Thoracic aorta (tissue), 2 donors: Measurements from ENCODE around the gene PPIB. TPM values are rescaled to one million over a fixed set of nuclear protein-coding genes. Genes with fewer than 3 reads are reported as not detected.

ENCODE experiments used
- ATAC-seq: fragments of 150-250 bp; one replicate; pipeline ENCODE4 v1.8.0; 2017; ENCODE audit warnings: low read depth; ENCODE audit not compliant: insufficient number of reproducible peaks, low FRiP score
- DNase-seq: peaks from one replicate; pipeline ENCODE4 v3.0.0-alpha.2; 2020; ENCODE audit warnings: low spot score
- H3K27ac ChIP-seq, 2 donors: fragments of 200-600 bp; sonication (generic); 1 replicate in 1 of 2; 2 replicates in 1 of 2; pipeline ENCODE4 v1.5.1; 2016; ENCODE audit warnings: mild to moderate bottlenecking in 2 of 2, moderate library complexity in 2 of 2
- H3K27me3 ChIP-seq: fragments of 200-600 bp; sonication (generic); replicated peaks from 2 replicates; pipeline ENCODE4 v1.6.0; 2016; ENCODE audit warnings: mild to moderate bottlenecking; ENCODE audit not compliant: insufficient read depth
- H3K36me3 ChIP-seq: fragments of 200-600 bp; sonication (generic); one replicate; pipeline ENCODE4 v1.5.1; 2016
- H3K4me1 ChIP-seq, 2 donors: fragments of 200-600 bp; sonication (generic); 1 replicate in 1 of 2; 2 replicates in 1 of 2; pipeline versions ENCODE4 v1.5.1 to v1.6.0; 2016; ENCODE audit warnings: low read depth in 2 of 2, mild to moderate bottlenecking in 1 of 2; ENCODE audit not compliant: control insufficient read depth in 1 of 2
- H3K4me3 ChIP-seq: fragments of 200-600 bp; sonication (generic); 2 replicates; pipeline ENCODE4 v1.5.1; 2016; ENCODE audit warnings: mild to moderate bottlenecking
- H3K9me3 ChIP-seq: fragments of 200-600 bp; sonication (generic); 2 replicates; pipeline ENCODE4 v1.5.1; 2016
- total RNA-seq, 2 donors: library from RNA; depleted of rRNA; stranded (reverse); fragments of >200 nt; gene quantifications; one replicate each; pipeline versions ENCODE4 v1.1.0 to v1.2.3, GENCODE V29; 2016
- TF ChIP-seq, protein P1 (sequence below): fragments of 200-600 bp; sonication (generic); IDR thresholded peaks from one replicate; pipeline ENCODE4 v1.5.1; 2019; ENCODE audit warnings: antibody characterized with exemption

Gene PPIB
- total RNA-seq, 2 donors from 2014 or later, result 288 to 331 TPM

DNA sequence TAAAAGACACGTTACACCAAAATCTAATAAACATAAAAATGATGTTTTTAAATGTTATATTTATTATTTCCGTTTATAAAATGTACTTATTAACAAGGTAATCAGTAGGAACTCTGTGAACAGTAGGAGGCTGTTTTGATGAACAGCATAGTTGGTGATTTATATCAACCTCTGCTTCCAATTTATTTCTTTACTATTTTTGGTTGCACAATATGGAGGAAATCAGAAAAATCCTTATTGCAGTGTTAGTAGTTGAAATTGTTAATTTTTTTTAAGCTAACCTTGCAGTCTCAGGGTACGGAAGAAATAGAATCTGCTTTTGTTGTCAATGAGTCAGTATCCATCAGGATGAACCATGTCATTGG is 16.3 kb downstream of the PPIB start:
- no peak for DNase-seq
- peaks cover under 1% of the 10 kb centered on the region for H3K27me3 ChIP-seq
- H3K4me3 ChIP-seq, result no peak overlapping the region
- no peak overlapping the region for H3K27ac ChIP-seq
- peaks cover 19% of the 10 kb centered on the region for H3K36me3 ChIP-seq
- TF ChIP-seq, protein P1, sequence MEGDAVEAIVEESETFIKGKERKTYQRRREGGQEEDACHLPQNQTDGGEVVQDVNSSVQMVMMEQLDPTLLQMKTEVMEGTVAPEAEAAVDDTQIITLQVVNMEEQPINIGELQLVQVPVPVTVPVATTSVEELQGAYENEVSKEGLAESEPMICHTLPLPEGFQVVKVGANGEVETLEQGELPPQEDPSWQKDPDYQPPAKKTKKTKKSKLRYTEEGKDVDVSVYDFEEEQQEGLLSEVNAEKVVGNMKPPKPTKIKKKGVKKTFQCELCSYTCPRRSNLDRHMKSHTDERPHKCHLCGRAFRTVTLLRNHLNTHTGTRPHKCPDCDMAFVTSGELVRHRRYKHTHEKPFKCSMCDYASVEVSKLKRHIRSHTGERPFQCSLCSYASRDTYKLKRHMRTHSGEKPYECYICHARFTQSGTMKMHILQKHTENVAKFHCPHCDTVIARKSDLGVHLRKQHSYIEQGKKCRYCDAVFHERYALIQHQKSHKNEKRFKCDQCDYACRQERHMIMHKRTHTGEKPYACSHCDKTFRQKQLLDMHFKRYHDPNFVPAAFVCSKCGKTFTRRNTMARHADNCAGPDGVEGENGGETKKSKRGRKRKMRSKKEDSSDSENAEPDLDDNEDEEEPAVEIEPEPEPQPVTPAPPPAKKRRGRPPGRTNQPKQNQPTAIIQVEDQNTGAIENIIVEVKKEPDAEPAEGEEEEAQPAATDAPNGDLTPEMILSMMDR, result no peak
- ATAC-seq, result no peak
- H3K4me1 ChIP-seq, result peaks cover 6 to 7% of the 10 kb centered on the region in 2 donors
- no peaks in the 10 kb centered on the region for H3K9me3 ChIP-seq

DNA sequence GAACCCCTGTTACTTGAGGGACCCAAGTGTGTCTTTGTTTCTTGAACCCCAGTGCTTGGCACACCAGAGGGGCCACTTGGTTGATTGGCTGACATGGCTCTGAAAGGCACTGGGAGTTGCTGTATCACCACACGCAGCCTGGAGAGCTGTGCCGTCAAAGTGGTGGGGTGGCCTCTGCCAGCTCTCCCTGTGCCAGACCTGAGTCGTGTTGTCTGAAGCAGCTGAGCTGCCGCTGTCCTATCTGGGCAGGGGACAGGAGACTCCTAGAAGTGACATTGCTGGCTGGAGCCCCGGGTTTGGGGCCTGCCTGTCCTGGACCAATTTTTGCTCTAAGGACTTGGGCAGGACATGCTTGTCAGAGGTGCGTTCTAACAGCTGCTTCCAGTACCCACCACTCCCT is 16.8 kb downstream of the PPIB start:
- Histone ChIP-seq H3K4me1 (peaks cover 2 to 3% of the 10 kb centered on the region in 2 donors), H3K27me3 (no peaks in the 10 kb centered on the region), H3K4me3 (no peak overlapping the region), H3K36me3 (peaks cover 23% of the 10 kb centered on the region), H3K9me3 (no peaks in the 10 kb centered on the region), H3K27ac (no peak overlapping the region)
- TF ChIP-seq, protein P1, result no peak
- DNase-seq (no peak), ATAC-seq (no peak)

DNA sequence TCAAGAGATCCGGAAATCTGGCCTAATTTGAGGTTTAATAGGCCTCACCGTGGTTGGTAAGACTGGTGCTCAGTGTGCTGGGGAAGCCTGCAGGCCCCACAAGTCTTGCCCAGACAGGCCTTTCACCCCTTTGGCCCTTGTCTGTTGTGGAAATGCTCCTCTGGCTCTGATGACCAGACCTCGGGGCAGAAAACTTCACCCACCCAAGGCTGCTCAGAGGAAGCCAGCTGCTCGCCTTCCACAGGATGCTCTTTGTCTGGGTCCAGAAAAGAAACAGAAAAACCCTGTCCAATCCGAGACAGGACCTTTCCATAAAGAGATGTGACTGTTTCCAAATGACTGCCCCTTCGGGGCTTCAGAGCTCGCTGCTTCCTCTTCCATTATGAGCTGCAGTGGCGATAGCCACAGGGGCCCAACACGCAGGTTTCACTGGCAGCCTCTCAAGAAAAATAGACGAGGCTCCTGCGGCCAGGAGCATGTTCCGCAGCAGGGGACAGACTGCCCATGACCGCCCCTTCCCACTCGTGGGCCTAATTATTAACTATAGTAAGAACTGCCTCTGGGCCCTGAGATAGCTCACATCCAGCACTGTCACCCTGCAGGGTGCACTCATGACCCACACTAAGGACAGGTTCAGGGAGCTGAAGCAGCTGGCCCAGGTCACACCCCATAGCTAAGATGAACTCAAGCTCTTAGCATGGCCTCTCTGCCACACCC is 18.1 kb downstream of the PPIB start:
- Histone ChIP-seq H3K27me3 (no peaks in the 10 kb centered on the region), H3K27ac (no peak overlapping the region), H3K9me3 (no peaks in the 10 kb centered on the region), H3K4me3 (no peak overlapping the region), H3K4me1 (no peaks in the 10 kb centered on the region), H3K36me3 (peaks cover 23% of the 10 kb centered on the region)
- no peak for DNase-seq
- no peak for ATAC-seq
- TF ChIP-seq, protein P1, result no peak

DNA sequence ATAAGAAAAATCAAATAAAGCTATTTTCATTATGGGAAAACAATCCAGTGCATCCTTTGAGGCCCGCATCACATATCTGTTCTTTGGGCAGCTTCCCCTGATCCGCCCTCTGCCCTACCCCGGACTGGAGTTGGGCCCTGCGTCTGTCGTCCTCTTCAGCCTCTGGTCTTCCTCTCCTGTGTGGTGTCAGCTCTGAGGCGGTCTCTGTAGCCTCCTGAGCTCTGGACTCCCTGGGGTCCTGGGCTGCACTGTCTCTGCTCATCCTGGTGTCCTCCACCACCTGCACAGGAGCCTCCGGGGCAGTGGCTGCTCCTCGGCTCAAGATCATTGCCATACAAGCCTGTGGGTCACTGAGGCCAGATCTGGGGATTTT is 18.6 kb downstream of the PPIB start:
- Histone ChIP-seq H3K9me3 (no peaks in the 10 kb centered on the region), H3K4me1 (no peaks in the 10 kb centered on the region), H3K4me3 (no peak overlapping the region), H3K27ac (no peak overlapping the region), H3K27me3 (no peaks in the 10 kb centered on the region), H3K36me3 (peaks cover 23% of the 10 kb centered on the region)
- TF ChIP-seq, protein P1, result no peak
- DNase-seq (no peak), ATAC-seq (no peak)

DNA sequence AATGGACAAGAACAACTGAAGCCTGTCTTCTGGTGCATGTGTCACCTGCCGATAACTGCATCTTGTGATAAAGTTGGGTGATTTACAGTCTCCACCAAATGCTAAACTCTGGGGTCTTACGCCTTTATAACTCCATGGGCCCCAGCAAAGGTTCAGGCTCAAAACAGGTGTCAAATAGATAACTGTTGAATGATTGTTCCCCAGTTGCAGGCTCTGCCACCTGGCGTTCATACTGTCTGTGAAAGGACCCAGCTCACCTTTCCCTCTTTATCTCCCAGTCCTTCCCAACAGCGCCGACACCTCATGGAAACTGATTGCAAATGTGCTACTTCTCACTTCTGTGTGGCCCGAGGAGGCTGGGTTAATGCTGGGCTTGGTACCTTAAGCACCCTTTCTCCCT is 19.5 kb downstream of the PPIB start:
- no peak overlapping the region for H3K4me3 ChIP-seq
- no peaks in the 10 kb centered on the region for H3K27me3 ChIP-seq
- peaks cover 27% of the 10 kb centered on the region for H3K36me3 ChIP-seq
- H3K4me1 ChIP-seq, result no peaks in the 10 kb centered on the region
- ATAC-seq (no peak), DNase-seq (no peak)
- no peak overlapping the region for H3K27ac ChIP-seq
- TF ChIP-seq, protein P1, result no peak
- H3K9me3 ChIP-seq, result no peaks in the 10 kb centered on the region
